Measurements from ENCODE around the gene CSF2.

CSF2 gene

GRCh38 chr5:132085686-132086085 is 12.1 kb downstream of the CSF2 start:
- no peak overlapping the region for H3K4me3 ChIP-seq (ENCODE audit: low read depth, low read length)
- TF ChIP-seq CTCF (IDR thresholded peaks at IDR 0.05; ENCODE audit: insufficient read depth, low read length, missing control alignments), result no peak
- POLR2A ChIA-PET, result interaction anchor here (0.6 to 1.6 kb wide), 2 partner anchors 9 to 19 kb away, joined by 3 to 16 read pairs; no protein-coding TSS in a partner anchor
- DNase-seq (ENCODE audit: low read depth, low spot score), result no peak
- CTCF ChIA-PET, result interaction anchor here (1.1 to 6.5 kb wide), 3 partner anchors 12 to 22 kb away, joined by 3 to 79 read pairs (median 5); partner anchors contain the start of genes CSF2 and IL3

- POLR2A ChIA-PET, result interaction anchor here (0.6 to 1.6 kb wide), 2 partner anchors 8 to 18 kb away, joined by 3 to 16 read pairs; no protein-coding TSS in a partner anchor
- no peak overlapping the region for H3K4me3 ChIP-seq (ENCODE audit: low read depth, low read length)
- CTCF ChIA-PET, result interaction anchor here (0.8 to 6.5 kb wide), 5 partner anchors 9 to 151 kb away, joined by 3 to 79 read pairs (median 3); partner anchors contain the start of genes CSF2 and IL3
- DNase-seq (ENCODE audit: low read depth, low spot score), result no peak
- no peak for TF ChIP-seq CTCF (IDR thresholded peaks at IDR 0.05; ENCODE audit: insufficient read depth, low read length, missing control alignments)
Measured at GRCh38 chr5:132086277-132086794, 12.7 kb downstream of the CSF2 start.

- ChIA-PET POLR2A (interaction anchor here (1.6 kb wide), 1 partner anchor 8 kb away, joined by 16 read pairs; no protein-coding TSS in a partner anchor), CTCF (interaction anchor here (0.8 to 6.5 kb wide), 5 partner anchors 10 to 150 kb away, joined by 3 to 79 read pairs (median 3); partner anchors contain the start of genes CSF2 and IL3)
- TF ChIP-seq CTCF (IDR thresholded peaks at IDR 0.05; ENCODE audit: insufficient read depth, low read length, missing control alignments), result no peak
- no peak overlapping the region for H3K4me3 ChIP-seq (ENCODE audit: low read depth, low read length)
- no peak for DNase-seq (ENCODE audit: low read depth, low spot score)
Measured at GRCh38 chr5:132087176-132087575, 13.6 kb downstream of the CSF2 start.

DNA sequence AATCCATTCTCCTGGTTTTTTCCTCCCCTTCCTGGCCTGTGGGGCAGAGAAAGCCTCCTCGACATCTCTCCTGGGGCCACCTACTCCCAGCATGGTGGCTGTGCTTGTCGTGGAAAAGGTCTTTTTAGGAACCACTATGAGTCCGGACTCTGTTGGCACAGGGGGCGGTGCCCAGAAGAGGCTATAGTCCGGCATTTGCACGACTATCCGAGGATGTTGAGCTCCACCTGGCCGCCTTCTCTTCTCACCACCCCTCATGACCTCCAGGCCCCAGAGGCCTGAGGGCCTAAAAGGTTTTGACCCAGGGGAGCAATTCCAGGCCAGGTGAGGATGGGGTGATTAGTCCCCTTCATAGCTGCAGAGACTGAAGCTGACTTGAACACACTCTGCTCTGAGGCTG is 14.1 kb downstream of the CSF2 start:
- TF ChIP-seq CTCF (IDR thresholded peaks at IDR 0.05; ENCODE audit: insufficient read depth, low read length, missing control alignments), result no peak
- POLR2A ChIA-PET, result no interaction called here
- H3K4me3 ChIP-seq (ENCODE audit: low read depth, low read length), result no peak overlapping the region
- CTCF ChIA-PET, result interaction anchor here (6.5 kb wide), 1 partner anchor 24 kb away, joined by 79 read pairs; the partner anchor contains the start of gene IL3
- DNase-seq (ENCODE audit: low read depth, low spot score), result no peak

DNA sequence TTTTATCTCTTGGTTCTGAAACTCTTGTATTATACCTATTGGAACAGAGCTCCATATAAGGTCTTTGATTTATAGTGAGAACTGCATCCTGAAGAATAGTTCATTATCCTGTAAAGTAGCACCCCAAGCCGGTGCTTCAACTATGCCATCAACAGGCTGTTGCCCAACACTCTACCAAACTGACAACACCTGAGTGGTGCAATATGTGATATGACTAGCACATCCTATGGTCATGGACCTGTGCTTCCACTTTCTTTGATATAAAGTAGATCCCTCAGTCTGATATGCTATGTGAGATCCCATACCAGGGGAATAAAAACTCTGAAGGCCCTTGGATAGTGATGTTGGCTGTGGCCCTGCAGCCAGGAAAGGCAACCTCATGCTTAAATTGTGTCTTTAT is 15.8 kb downstream of the CSF2 start:
- ChIA-PET POLR2A (no interaction called here), CTCF (interaction anchor here (6.5 kb wide), 1 partner anchor 26 kb away, joined by 79 read pairs; the partner anchor contains the start of gene IL3)
- TF ChIP-seq CTCF (IDR thresholded peaks at IDR 0.05; ENCODE audit: insufficient read depth, low read length, missing control alignments), result no peak
- H3K4me3 ChIP-seq (ENCODE audit: low read depth, low read length), result no peak overlapping the region
- no peak for DNase-seq (ENCODE audit: low read depth, low spot score)

- ChIA-PET POLR2A (no interaction called here), CTCF (interaction anchor here (6.5 kb wide), 1 partner anchor 26 kb away, joined by 79 read pairs; the partner anchor contains the start of gene IL3)
- DNase-seq (ENCODE audit: low read depth, low spot score), result no peak
- TF ChIP-seq CTCF (IDR thresholded peaks at IDR 0.05; ENCODE audit: insufficient read depth, low read length, missing control alignments), result no peak
- no peak overlapping the region for H3K4me3 ChIP-seq (ENCODE audit: low read depth, low read length)
Measured at GRCh38 chr5:132090107-132090506, 16.5 kb downstream of the CSF2 start.

Data from AG04449 (cell line).